Hematopoietic multipotent progenitor cell treated with erythropoietin and hydrocortisone succinate and interleukin-3 and kit ligand, for 4 days (in vitro differentiated cells): ENCODE results near the gene TESK2.

Experiments
- DNase-seq: peaks from one replicate; pipeline ENCODE4 v3.0.0-alpha.2; 2015

The TESK2 gene

GRCh38 chr1:45334308-45335245 lies 156.4 kb downstream of the TESK2 start:
- peak; percentile 58 for DNase-seq

- no peak for DNase-seq
Observed at GRCh38 chr1:45332346-45332720, 158.6 kb downstream of the TESK2 start.

- DNase-seq, result no peak
Observed at GRCh38 chr1:45331436-45332345, 159.3 kb downstream of the TESK2 start.

GRCh38 chr1:45329445-45329844 lies 161.5 kb downstream of the TESK2 start:
- no peak for DNase-seq

GRCh38 chr1:45328680-45329079 lies 162.3 kb downstream of the TESK2 start:
- no peak for DNase-seq

- peak; percentile 53 for DNase-seq
Observed at GRCh38 chr1:45327644-45328515, 163.1 kb downstream of the TESK2 start.

- DNase-seq, result peak; percentile 94
Observed at GRCh38 chr1:45326627-45327623, 164.0 kb downstream of the TESK2 start, which contains the start of gene HPDL. TSS of gene HPDL (plus strand) at chr1:45326895. CDS start at chr1:45327149, 254 bp downstream.

- no peak for DNase-seq
Observed at GRCh38 chr1:45325851-45326506, 165.0 kb downstream of the TESK2 start.

GRCh38 chr1:45322486-45323040 lies 168.4 kb downstream of the TESK2 start:
- DNase-seq, result no peak

GRCh38 chr1:45321444-45321843 lies 169.5 kb downstream of the TESK2 start:
- DNase-seq, result no peak

GRCh38 chr1:45319761-45320160 lies 171.2 kb downstream of the TESK2 start:
- DNase-seq, result no peak

- no peak for DNase-seq
Observed at GRCh38 chr1:45317166-45317565, 173.8 kb downstream of the TESK2 start.

- no peak for DNase-seq
Observed at GRCh38 chr1:45314266-45314665, 176.7 kb downstream of the TESK2 start.

- no peak for DNase-seq
Observed at GRCh38 chr1:45306905-45307304, 184.1 kb downstream of the TESK2 start.

GRCh38 chr1:45306319-45306718 lies 184.6 kb downstream of the TESK2 start:
- DNase-seq, result no peak

- no peak for DNase-seq
Observed at GRCh38 chr1:45305231-45305630, 185.7 kb downstream of the TESK2 start.

- peak; percentile 39 for DNase-seq
Observed at GRCh38 chr1:45304311-45305081, 186.5 kb downstream of the TESK2 start.

GRCh38 chr1:45303520-45304310 lies 187.2 kb downstream of the TESK2 start:
- DNase-seq, result peak; percentile 99
